Nephron (organoid): ENCODE measurements around the gene FAM118B.
"Not testable (repeated sequence)": the region's sequence is repeated elsewhere in the genome, so short reads cannot be mapped to it uniquely, and the experiment has no call there.

Experiments used
- H3K27ac Mint-ChIP-seq, 3 experiments: 2 replicates each; pipeline ENCODE4 v1.8.0; 2020; ENCODE audit warnings: mixed read lengths in 3 of 3, mild to moderate bottlenecking in 2 of 3, moderate library complexity in 1 of 3
- H3K27me3 Mint-ChIP-seq: 2 replicates; pipeline ENCODE4 v1.8.0; 2021; ENCODE audit warnings: low read depth, mild to moderate bottlenecking, moderate library complexity, mixed read lengths
- H3K36me3 Mint-ChIP-seq: 2 replicates; pipeline ENCODE4 v1.8.0; 2020; ENCODE audit warnings: low read depth, mixed read lengths
- H3K4me1 Mint-ChIP-seq: 2 replicates; pipeline ENCODE4 v1.8.0; 2020; ENCODE audit warnings: mixed read lengths
- H3K4me3 Mint-ChIP-seq, 3 experiments: 2 replicates each; pipeline ENCODE4 v1.8.0; 2020; ENCODE audit warnings: mild to moderate bottlenecking in 3 of 3, mixed read lengths in 3 of 3, moderate library complexity in 2 of 3
- H3K9me3 Mint-ChIP-seq: 2 replicates; pipeline ENCODE4 v1.8.0; 2020; ENCODE audit warnings: mixed read lengths
- CTCF ChIP-seq, 3 experiments: fragments of 200-600 bp; sonication (generic); IDR thresholded peaks; one replicate each; pipeline ENCODE4 v1.5.0; 2021; ENCODE audit warnings: antibody characterized with exemption in 3 of 3; ENCODE audit not compliant: unreplicated experiment in 3 of 3

FAM118B gene

GRCh38 chr11:126246636-126247035 lies 35.1 kb downstream of the FAM118B start:
- Mint-ChIP-seq H3K27me3 (no peaks in the 10 kb centered on the region), H3K27ac (no peak overlapping the region), H3K9me3 (no peaks in the 10 kb centered on the region), H3K4me1 (no peaks in the 10 kb centered on the region), H3K36me3 (peaks cover 49% of the 10 kb centered on the region), H3K4me3 (no peak overlapping the region)
- no peak for TF ChIP-seq CTCF (IDR thresholded peaks at IDR 0.05; ENCODE audit: unreplicated experiment in 3 of 3)

- no peaks in the 10 kb centered on the region for H3K9me3 Mint-ChIP-seq
- no peak for TF ChIP-seq CTCF (IDR thresholded peaks at IDR 0.05; ENCODE audit: unreplicated experiment in 3 of 3)
- H3K4me1 Mint-ChIP-seq = no peaks in the 10 kb centered on the region
- no peaks in the 10 kb centered on the region for H3K27me3 Mint-ChIP-seq
- peaks cover 46% of the 10 kb centered on the region for H3K36me3 Mint-ChIP-seq
- H3K27ac Mint-ChIP-seq = no peak overlapping the region
- H3K4me3 Mint-ChIP-seq = no peak overlapping the region
These were observed 41.7 kb downstream of the FAM118B start for GRCh38 chr11:126253265-126253664.

GRCh38 chr11:126254819-126255218 lies 43.2 kb downstream of the FAM118B start:
- H3K4me1 Mint-ChIP-seq = no peaks in the 10 kb centered on the region
- no peak for TF ChIP-seq CTCF (IDR thresholded peaks at IDR 0.05; ENCODE audit: unreplicated experiment in 3 of 3)
- H3K27ac Mint-ChIP-seq = no peak overlapping the region

GRCh38 chr11:126255507-126255906 lies 43.9 kb downstream of the FAM118B start:
- not testable (repeated sequence) for H3K27me3 Mint-ChIP-seq, H3K4me1 Mint-ChIP-seq, H3K9me3 Mint-ChIP-seq, H3K4me3 Mint-ChIP-seq, H3K27ac Mint-ChIP-seq
- peaks cover 48% of the 10 kb centered on the region for H3K36me3 Mint-ChIP-seq

More at GRCh38 chr11:126254819-126255218, 43.2 kb downstream of the FAM118B start:
- Mint-ChIP-seq H3K27me3 (no peaks in the 10 kb centered on the region), H3K9me3 (no peaks in the 10 kb centered on the region), H3K4me3 (no peak overlapping the region), H3K36me3 (peaks cover 49% of the 10 kb centered on the region)

- no peak overlapping the region for H3K27ac Mint-ChIP-seq
- no peaks in the 10 kb centered on the region for H3K4me1 Mint-ChIP-seq
- H3K27me3 Mint-ChIP-seq = no peaks in the 10 kb centered on the region
- no peak overlapping the region for H3K4me3 Mint-ChIP-seq
- no peaks in the 10 kb centered on the region for H3K9me3 Mint-ChIP-seq
- TF ChIP-seq CTCF (IDR thresholded peaks at IDR 0.05; ENCODE audit: unreplicated experiment in 3 of 3) = no peak
- peaks cover 51% of the 10 kb centered on the region for H3K36me3 Mint-ChIP-seq
These were observed 44.6 kb downstream of the FAM118B start for GRCh38 chr11:126256216-126256615.

GRCh38 chr11:126257144-126257543 lies 45.6 kb downstream of the FAM118B start:
- H3K36me3 Mint-ChIP-seq = peaks cover 52% of the 10 kb centered on the region
- no peaks in the 10 kb centered on the region for H3K27me3 Mint-ChIP-seq
- H3K9me3 Mint-ChIP-seq = no peaks in the 10 kb centered on the region
- H3K4me1 Mint-ChIP-seq = no peaks in the 10 kb centered on the region
- TF ChIP-seq CTCF (IDR thresholded peaks at IDR 0.05; ENCODE audit: unreplicated experiment in 3 of 3) = no peak
- H3K4me3 Mint-ChIP-seq = no peak overlapping the region
- H3K27ac Mint-ChIP-seq = no peak overlapping the region
